GM12864 (cell line): ENCODE data around the gene CFAP74.

ENCODE experiments used
- DNase-seq: peaks from one replicate; pipeline ENCODE4 v3.0.0-alpha.2; 2011; ENCODE audit warnings: low read depth
- H3K4me3 ChIP-seq: 2 replicates; pipeline ENCODE4 v1.5.1; 2011; ENCODE audit warnings: mild to moderate bottlenecking, low read depth, low read length, control low read depth
- CTCF ChIP-seq: IDR thresholded peaks from 2 replicates; pipeline ENCODE4 v1.5.1; 2011; ENCODE audit warnings: low read depth, mild to moderate bottlenecking, moderate library complexity, low read length, control low read depth, inconsistent platforms; ENCODE audit errors: missing control alignments

CFAP74 gene

GRCh38 chr1:2039251-2039650 lies 35.7 kb upstream of the CFAP74 start:
- no peak overlapping the region for H3K4me3 ChIP-seq
- DNase-seq, result no peak
- no peak for TF ChIP-seq CTCF

GRCh38 chr1:2038229-2038628 lies 34.6 kb upstream of the CFAP74 start:
- TF ChIP-seq CTCF, result no peak
- no peak overlapping the region for H3K4me3 ChIP-seq
- DNase-seq, result no peak

GRCh38 chr1:2037314-2037979 lies 33.9 kb upstream of the CFAP74 start:
- no peak for TF ChIP-seq CTCF
- DNase-seq, result no peak
- no peak overlapping the region for H3K4me3 ChIP-seq

GRCh38 chr1:2036287-2036686 lies 32.7 kb upstream of the CFAP74 start:
- no peak for DNase-seq
- TF ChIP-seq CTCF, result no peak

GRCh38 chr1:2033165-2033564 lies 29.6 kb upstream of the CFAP74 start:
- no peak for TF ChIP-seq CTCF

More at GRCh38 chr1:2036287-2036686, 32.7 kb upstream of the CFAP74 start:
- no peak overlapping the region for H3K4me3 ChIP-seq

GRCh38 chr1:2032737-2033136 lies 29.2 kb upstream of the CFAP74 start:
- no peak overlapping the region for H3K4me3 ChIP-seq
- no peak for DNase-seq
- no peak for TF ChIP-seq CTCF

More at GRCh38 chr1:2033165-2033564, 29.6 kb upstream of the CFAP74 start:
- no peak overlapping the region for H3K4me3 ChIP-seq
- DNase-seq, result no peak
